ENCODE measurements around the gene ZFYVE9.
A peak's percentile ranks its signal among the peaks of the same experiment; 100 is the strongest.

Gene ZFYVE9

DNA sequence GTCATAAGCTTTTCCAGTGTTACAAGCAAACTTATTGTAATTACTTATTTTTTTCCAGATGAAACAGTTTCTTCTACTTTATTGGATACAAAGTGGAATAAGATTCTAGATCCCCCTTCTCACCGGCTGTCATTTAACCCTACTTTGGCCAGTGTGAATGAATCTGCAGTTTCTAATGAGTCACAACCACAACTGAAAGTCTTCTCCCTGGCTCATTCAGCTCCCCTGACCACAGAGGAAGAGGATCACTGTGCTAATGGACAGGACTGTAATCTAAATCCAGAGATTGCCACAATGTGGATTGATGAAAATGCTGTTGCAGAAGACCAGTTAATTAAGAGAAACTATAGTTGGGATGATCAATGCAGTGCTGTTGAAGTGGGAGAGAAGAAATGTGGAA is 95.5 kb downstream of the ZFYVE9 start:
- DNase-seq (ENCODE audit: low read depth) = peak; percentile 48
- no peak overlapping the region for H3K4me3 ChIP-seq (ENCODE audit: low read depth, low read length)

DNA sequence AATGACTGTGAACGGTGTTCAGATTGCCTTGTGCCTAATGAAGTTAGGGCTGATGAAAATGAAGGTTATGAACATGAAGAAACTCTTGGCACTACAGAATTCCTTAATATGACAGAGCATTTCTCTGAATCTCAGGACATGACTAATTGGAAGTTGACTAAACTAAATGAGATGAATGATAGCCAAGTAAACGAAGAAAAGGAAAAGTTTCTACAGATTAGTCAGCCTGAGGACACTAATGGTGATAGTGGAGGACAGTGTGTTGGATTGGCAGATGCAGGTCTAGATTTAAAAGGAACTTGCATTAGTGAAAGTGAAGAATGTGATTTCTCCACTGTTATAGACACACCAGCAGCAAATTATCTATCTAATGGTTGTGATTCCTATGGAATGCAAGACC is 96.6 kb downstream of the ZFYVE9 start:
- peak; percentile 6 for DNase-seq (ENCODE audit: low read depth)
- no peak overlapping the region for H3K4me3 ChIP-seq (ENCODE audit: low read depth, low read length)

DNA sequence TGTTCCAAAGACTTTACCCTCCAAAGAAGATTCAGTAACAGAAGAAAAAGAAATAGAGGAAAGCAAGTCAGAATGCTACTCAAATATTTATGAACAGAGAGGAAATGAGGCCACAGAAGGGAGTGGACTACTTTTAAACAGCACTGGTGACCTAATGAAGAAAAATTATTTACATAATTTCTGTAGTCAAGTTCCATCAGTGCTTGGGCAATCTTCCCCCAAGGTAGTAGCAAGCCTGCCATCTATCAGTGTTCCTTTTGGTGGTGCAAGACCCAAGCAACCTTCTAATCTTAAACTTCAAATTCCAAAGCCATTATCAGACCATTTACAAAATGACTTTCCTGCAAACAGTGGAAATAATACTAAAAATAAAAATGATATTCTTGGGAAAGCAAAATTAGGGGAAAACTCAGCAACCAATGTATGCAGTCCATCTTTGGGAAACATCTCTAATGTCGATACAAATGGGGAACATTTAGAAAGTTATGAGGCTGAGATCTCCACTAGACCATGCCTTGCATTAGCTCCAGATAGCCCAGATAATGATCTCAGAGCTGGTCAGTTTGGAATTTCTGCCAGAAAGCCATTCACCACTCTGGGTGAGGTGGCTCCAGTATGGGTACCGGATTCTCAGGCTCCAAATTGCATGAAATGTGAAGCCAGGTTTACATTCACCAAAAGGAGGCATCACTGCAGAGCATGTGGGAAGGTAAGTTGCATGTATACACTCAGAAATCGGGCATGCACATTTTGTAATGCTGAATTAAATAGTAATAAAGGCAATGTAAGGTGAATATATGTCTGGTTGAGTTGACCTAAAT is 97.2 kb downstream of the ZFYVE9 start:
- no peak overlapping the region for H3K4me3 ChIP-seq (ENCODE audit: low read depth, low read length)
- no peak for DNase-seq (ENCODE audit: low read depth)

DNA sequence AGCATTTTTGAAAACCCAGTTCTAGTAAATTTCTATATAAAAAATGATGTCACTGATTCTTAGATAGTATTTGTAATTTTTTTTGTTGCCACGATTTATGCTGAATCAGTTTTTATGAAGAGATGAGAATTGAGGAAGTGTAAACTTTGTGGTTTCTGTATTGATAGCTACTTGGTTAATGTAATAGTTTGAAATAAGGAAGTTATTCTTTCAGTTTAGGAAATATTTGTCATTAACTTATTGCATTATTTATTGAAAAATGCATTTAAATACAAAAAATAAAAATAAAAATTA is 97.8 kb downstream of the ZFYVE9 start:
- no peak for DNase-seq (ENCODE audit: low read depth)
- no peak overlapping the region for H3K4me3 ChIP-seq (ENCODE audit: low read depth, low read length)

DNA sequence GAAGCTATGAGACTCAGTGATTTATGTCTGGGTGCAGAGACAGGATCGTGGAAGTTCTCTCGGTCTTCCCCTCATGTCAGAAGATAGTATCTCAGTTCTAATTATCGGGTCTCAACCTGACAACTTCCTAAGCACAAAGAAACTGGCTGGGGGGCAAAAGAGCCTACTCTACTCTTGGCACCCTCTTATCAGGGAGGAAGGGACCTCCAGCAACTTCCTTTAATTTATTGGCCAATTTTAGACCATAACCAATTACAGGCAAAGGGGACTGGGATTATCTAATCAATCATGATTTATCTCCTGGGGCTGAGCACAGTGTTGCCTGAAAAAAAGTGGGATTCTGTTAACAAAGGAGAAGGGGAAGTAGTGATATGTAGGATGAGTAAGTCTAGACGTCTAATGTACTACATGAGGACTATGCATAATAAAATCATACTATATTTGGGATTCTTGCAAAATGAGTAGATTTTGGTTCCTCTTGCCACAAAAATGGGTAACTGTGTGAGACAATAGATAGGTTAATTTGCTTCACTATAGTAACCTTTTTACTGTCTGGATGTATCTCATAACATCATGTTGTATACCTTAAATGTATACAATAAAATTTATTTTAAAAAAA is 98.8 kb downstream of the ZFYVE9 start:
- no peak overlapping the region for H3K4me3 ChIP-seq (ENCODE audit: low read depth, low read length)
- DNase-seq (ENCODE audit: low read depth) = no peak

DNA sequence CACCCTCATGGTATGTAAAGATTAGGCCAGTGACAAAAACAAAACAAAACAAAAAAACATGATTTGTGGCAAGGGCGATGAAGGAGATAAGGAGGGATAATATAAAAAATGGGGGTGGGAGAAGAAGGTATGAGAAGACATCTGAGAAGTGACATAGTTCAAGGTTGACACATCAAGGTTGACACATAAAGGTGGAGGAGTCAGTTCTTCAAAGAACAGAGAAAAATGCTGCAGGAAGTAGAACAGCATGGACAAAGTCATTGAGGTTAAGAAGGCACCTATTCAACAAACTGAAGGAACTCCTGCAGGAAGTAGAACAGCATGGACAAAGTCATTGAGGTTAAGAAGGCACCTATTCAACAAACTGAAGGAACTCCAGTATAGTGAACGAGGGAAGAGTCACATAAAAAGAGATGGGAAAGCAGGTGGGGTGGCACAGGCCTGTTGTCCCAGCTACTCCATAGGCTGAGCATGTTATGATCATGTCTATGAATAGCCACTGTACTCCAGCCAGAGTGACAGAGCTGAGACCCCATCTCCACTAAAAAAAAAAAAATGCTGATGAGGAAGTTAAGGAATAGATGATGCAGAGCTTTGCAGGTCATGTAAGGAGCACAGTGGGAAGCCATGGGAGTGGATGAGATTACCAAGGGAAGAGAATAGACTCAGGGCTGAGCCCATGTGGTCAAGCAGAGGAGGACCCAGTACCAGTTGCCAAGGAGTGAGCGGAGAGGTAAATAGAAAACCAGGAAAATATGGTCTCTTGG is 101.5 kb downstream of the ZFYVE9 start:
- no peak for DNase-seq (ENCODE audit: low read depth)
- no peak overlapping the region for H3K4me3 ChIP-seq (ENCODE audit: low read depth, low read length)

DNA sequence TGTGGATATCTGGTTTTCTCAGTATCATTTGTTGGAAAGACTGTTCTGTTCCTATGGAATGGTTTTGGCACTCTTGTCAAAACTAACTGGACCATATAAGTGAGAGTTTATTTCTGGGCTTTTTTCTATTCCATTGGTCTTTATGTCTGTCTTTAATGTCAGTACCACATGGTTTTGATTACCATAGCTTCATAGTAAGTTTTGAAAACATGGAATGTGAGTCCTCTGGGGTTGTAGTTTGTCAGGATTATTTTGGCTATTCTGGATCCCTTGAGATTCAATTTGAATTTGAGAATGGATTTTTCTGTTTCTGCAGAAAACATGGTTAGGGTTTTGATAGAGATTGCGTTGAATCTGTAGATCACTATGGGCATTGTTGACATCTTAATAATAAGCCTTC is 107.9 kb downstream of the ZFYVE9 start:
- no peak for DNase-seq (ENCODE audit: low read depth)

DNA sequence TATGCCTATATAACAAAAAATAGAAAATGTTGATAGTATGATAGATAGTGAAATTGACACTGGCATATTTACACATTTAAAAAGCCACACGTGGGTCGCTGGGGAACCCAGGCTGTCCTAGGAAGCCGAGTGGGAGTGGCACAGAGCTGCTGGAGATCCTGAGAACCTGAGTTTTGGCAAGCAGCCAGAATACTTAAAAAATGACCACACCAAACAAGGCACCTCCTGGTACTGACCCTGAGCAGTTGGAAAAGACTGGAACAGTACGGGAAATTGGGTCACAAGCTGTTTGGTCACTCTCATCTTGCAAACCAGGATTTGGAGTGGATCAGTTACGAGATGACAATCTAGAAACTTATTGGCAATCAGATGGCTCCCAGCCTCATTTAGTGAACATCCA is 111.5 kb downstream of the ZFYVE9 start:
- DNase-seq (ENCODE audit: low read depth) = no peak
- no peak overlapping the region for H3K4me3 ChIP-seq (ENCODE audit: low read depth, low read length)

More for the DNA sequence above, 107.9 kb downstream of the ZFYVE9 start:
- no peak overlapping the region for H3K4me3 ChIP-seq (ENCODE audit: low read depth, low read length)

DNA sequence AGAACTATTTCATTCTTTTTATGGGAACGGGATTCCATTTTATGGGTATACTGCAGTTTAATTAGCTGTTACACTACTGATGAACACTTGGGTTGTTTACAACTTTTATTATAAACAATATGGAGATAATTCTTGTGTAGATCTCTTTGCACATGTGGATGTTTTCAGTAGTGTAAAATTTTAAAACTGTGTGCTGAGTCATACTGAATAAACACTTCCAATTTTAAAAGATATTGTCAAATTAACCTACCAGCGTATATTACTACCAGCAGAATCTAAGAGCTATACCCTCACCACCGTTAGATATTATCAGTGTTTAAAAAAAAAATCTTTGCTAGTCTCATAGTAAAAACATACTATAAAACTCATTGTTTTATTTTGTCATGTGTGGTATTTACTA is 118.0 kb downstream of the ZFYVE9 start:
- no peak for DNase-seq (ENCODE audit: low read depth)
- H3K4me3 ChIP-seq (ENCODE audit: low read depth, low read length) = no peak overlapping the region

DNA sequence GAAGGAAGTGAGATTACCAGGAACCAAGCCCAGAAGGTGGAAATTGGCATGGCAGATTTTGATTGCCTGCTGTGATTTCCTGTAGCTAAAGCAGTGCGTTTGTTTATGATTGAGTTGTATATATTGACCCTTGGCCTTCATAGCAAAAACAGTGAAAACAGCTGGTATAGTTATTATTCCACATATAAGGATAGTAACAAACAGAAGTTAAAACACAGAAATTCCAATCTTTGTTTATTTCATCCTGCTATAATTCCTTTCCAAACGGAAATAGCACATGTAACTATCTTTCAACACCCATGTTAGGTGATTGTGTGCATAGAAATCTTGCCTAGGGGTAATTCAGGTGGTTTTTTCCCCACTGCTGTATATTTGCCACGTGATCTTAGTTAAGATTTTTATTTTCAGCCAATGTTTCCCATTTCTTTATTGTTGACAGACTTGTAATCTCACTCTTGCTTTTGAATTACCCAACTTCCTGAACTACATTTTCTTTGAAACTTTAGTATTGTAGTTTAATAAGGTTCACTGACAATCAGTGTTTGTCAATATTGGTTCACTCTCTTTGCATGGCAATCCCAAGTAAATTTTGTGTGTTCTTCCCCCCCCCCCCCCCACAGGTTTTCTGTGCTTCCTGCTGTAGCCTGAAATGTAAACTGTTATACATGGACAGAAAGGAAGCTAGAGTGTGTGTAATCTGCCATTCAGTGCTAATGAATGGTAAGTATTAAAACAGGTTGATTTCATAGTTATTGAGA is 121.4 kb downstream of the ZFYVE9 start:
- H3K4me3 ChIP-seq (ENCODE audit: low read depth, low read length) = no peak overlapping the region
- DNase-seq (ENCODE audit: low read depth) = no peak

DNA sequence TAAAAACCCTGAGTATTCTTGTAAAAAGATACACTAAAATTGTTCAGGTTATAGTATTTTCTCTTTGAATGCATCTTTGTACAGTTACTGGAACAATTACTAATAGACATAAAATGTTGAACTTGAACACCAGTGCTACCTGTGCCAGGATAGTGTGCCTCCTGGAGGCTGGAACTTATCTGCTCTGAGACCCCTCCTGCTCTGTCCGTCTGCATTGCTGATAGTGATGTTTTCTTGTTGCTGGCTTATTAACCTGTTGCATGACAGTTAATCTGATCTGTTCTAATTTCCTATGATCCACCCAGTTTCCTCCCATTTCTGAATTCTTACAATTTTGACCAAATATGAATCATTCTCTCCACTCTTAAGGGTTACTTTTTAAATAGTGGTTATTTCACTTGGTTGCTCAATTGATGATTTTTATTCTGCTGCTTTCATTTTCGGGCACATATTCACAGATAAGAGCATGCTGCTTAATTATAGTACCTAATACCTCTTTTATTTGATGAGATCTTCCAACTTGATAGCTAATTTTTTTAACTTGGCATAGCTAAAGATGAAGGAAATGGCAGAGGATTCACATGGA is 122.7 kb downstream of the ZFYVE9 start:
- DNase-seq (ENCODE audit: low read depth) = no peak
- H3K4me3 ChIP-seq (ENCODE audit: low read depth, low read length) = no peak overlapping the region

DNA sequence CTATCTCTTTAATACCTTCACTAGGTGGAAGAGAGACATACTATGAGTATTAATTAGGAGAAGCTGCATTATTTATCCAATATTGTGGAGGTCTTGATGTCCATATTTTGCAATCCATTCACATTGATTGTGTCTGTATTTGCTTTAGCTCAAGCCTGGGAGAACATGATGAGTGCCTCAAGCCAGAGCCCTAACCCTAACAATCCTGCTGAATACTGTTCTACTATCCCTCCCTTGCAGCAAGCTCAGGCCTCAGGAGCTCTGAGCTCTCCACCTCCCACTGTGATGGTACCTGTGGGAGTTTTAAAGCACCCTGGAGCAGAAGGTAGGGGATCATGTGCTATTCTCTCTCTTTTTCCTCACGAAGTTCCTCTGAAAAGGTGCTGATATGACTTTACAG is 124.6 kb downstream of the ZFYVE9 start:
- no peak for DNase-seq (ENCODE audit: low read depth)

DNA sequence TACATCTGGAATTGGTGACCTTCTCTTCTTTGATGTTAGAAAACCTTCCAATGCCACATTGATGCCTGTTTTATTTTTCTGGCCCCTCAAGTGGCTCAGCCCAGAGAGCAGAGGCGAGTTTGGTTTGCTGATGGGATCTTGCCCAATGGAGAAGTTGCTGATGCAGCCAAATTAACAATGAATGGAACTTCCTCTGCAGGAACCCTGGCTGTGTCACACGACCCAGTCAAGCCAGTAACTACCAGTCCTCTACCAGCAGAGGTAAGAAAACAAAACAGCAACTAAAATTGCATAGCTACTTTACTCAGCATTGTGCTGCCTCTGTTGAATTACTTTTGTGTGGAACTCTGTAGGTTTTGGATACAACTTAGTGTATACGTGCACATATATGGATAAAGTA is 126.5 kb downstream of the ZFYVE9 start:
- DNase-seq (ENCODE audit: low read depth) = no peak

More for the DNA sequence above, 124.6 kb downstream of the ZFYVE9 start:
- no peak overlapping the region for H3K4me3 ChIP-seq (ENCODE audit: low read depth, low read length)

DNA sequence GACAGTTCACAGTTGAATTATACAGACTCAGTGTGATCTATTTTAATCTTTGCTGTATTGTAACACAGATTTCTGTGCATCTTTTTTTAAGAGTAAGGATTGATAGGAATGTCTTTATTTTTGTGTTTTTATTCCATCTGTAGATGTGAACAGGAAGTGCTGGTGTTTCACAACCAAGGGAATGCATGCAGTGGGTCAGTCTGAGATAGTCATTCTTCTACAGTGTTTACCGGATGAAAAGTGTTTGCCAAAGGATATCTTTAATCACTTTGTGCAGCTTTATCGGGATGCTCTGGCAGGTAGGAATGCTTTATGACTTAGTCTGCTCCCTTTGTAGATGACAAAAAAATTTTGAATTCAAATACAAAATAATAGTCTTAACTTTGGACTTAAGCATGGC is 139.6 kb downstream of the ZFYVE9 start:
- H3K4me3 ChIP-seq (ENCODE audit: low read depth, low read length) = no peak overlapping the region
- DNase-seq (ENCODE audit: low read depth) = peak; percentile 8

More for the DNA sequence above, 126.5 kb downstream of the ZFYVE9 start:
- H3K4me3 ChIP-seq (ENCODE audit: low read depth, low read length) = no peak overlapping the region

DNA sequence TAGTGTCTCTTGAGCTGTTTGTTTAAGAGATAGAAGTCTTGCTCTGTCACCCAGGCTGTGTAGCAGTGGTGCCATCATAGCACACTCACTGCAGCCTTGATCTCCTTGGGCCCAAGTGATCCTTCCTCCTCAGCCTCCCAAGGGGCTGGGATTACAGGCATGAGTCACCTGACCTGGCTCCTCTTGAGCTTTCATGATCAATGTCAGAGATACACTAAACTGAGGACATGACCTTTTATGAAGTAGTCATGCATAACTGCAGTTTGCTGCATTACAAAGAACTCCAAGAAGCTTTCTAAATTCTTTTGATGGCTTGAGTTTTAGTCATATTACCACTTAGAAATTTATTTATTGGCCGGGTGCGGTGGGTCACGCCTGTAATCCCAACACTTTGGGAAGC is 146.4 kb downstream of the ZFYVE9 start:
- peak; percentile 8 for DNase-seq (ENCODE audit: low read depth)
- H3K4me3 ChIP-seq (ENCODE audit: low read depth, low read length) = no peak overlapping the region

DNA sequence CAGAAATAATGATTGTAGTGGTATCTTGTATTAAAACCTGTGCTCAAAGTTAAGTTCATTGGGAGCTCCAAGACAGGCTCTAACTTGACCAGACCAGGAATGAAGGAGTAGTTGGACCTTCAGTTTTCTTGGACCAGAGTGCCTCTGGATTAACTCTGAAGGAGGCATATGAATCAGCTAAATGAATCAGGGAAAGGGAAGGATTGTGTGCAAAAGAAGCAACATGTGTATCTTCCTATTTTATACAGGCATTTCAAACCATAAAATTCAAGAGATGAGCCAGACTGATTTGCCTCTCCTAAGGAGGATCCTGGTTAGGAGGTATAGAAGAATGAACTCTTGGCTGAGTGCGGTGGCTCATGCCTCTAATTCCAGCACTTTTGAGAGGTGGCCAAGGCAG is 152.7 kb downstream of the ZFYVE9 start:
- H3K4me3 ChIP-seq (ENCODE audit: low read depth, low read length) = no peak overlapping the region
- no peak for DNase-seq (ENCODE audit: low read depth)

DNA sequence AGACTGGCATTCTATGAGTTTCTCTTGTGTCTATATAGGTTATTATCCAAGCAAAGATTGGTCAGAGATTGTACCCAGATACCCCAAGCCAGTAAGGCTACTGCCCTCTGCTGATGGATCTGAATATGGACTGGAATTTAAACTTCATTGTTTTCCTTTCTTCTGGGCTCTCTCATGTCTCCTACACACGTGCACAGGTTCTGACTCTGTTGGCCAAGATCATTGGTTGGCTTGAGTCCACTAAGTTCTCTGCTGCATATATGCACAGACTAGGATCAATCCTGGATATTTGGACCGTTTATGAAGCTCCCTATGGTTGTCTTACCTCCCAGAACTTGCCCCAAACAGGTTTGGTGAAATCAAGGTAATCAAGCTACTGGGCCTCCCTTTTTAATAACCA is 154.5 kb downstream of the ZFYVE9 start:
- no peak overlapping the region for H3K4me3 ChIP-seq (ENCODE audit: low read depth, low read length)
- peak; percentile 19 for DNase-seq (ENCODE audit: low read depth)

DNA sequence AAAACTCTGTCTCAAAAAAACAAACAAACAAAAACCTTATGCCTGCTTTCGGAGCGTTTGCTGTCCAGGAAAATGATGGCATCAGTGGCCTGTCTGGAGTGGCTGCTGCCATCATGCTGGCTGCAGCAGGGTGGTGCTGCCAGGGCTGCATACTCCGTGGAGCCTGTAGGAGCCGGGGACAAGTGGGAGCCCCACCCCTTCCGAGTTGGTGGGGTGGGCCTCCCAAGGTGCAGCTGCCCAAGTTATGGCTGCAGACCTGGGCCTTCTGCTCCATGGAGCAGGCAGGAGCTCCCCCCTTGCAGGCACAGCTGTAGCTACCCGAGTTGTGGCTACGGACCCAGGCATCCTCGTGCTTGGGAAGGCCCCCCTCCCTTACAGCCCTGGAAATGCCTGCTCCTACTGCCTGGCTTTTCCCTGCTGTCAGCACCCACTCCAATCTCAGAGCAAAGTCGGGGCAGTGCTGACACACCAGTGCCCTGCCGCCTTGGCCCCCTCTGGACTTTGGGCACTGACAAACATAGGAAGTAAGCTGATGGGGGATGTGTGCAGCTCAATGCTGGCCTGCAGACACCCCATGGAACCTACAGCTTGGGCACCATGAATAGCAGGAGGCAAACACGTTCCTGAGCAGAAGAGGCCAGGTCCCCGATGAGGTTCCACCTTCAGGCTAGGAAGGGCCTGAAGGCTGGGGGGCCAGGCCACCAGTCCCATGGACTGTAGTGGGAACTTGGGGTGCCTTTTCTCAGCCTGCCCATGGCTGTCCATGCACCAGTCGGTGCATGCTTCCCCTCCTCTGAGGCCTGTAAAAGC is 163.7 kb downstream of the ZFYVE9 start:
- H3K4me3 ChIP-seq (ENCODE audit: low read depth, low read length) = no peak overlapping the region
- DNase-seq (ENCODE audit: low read depth) = no peak
